ENCODE data around the gene PPFIBP2. TPM values are rescaled to one million over a fixed set of nuclear protein-coding genes. Genes with fewer than 3 reads are reported as not detected.

PPFIBP2 gene
- total RNA-seq, 2 donors from 2014 or later: 16.3 to 25.5 TPM

- intact Hi-C loops (cut with DNase I): loop anchor here (5.0 kb wide), 2 partner anchors 86 to 96 kb away; no protein-coding TSS in a partner anchor
- ATAC-seq: no peak
Observed at GRCh38 chr11:7570938-7571521, 57.2 kb downstream of the PPFIBP2 start.

GRCh38 chr11:7571640-7572000 is 57.8 kb downstream of the PPFIBP2 start:
- ATAC-seq (peak; percentile 61 to 67), DNase-seq (peak; percentile 62)
- intact Hi-C loops (cut with DNase I): loop anchor here (5.0 kb wide), 2 partner anchors 86 to 96 kb away; no protein-coding TSS in a partner anchor

More at GRCh38 chr11:7570938-7571521, 57.2 kb downstream of the PPFIBP2 start:
- no peak for DNase-seq

- no peak for DNase-seq
- ATAC-seq: peak in 1 of 2 donors; percentile 3
- intact Hi-C loops (cut with DNase I): loop anchor here (5.0 kb wide), 2 partner anchors 85 to 95 kb away; no protein-coding TSS in a partner anchor
Observed at GRCh38 chr11:7572001-7572712, 58.4 kb downstream of the PPFIBP2 start.

GRCh38 chr11:7573193-7573557 is 59.4 kb downstream of the PPFIBP2 start:
- intact Hi-C loops (cut with DNase I): loop anchor here (5.0 kb wide), 2 partner anchors 84 to 94 kb away; no protein-coding TSS in a partner anchor
- ATAC-seq (no peak), DNase-seq (no peak)

- intact Hi-C loops (cut with DNase I): loop anchor here (5.0 kb wide), 2 partner anchors 84 to 94 kb away; no protein-coding TSS in a partner anchor
- ATAC-seq (no peak), DNase-seq (no peak)
Observed at GRCh38 chr11:7573558-7574296, 59.9 kb downstream of the PPFIBP2 start.

- no peak for ATAC-seq
Observed at GRCh38 chr11:7574491-7575130, 60.8 kb downstream of the PPFIBP2 start.

GRCh38 chr11:7575841-7576725 is 62.3 kb downstream of the PPFIBP2 start:
- ATAC-seq (peak; percentile 48 to 61), DNase-seq (no peak)
- intact Hi-C loops (cut with DNase I): loop anchor here (5.0 kb wide), 2 partner anchors 64 to 76 kb away; partner anchors contain the start of gene PPFIBP2 (in 1 of the 2)

More at GRCh38 chr11:7574491-7575130, 60.8 kb downstream of the PPFIBP2 start:
- no peak for DNase-seq
- intact Hi-C loops (cut with DNase I): loop anchor here (5.0 kb wide), 4 partner anchors 62 to 93 kb away; partner anchors contain the start of gene PPFIBP2 (in 1 of the 2)

GRCh38 chr11:7576726-7577290 is 63.0 kb downstream of the PPFIBP2 start:
- no peak for DNase-seq
- peak; percentile 49 to 57 for ATAC-seq
- intact Hi-C loops (cut with DNase I): loop anchor here (5.0 kb wide), 2 partner anchors 65 to 75 kb away; partner anchors contain the start of gene PPFIBP2 (in 1 of the 2)

GRCh38 chr11:7577291-7578190 is 63.7 kb downstream of the PPFIBP2 start:
- peak; percentile 37 for DNase-seq
- ATAC-seq: peak; percentile 56 to 62
- intact Hi-C loops (cut with DNase I): loop anchor here (5.0 kb wide), 2 partner anchors 65 to 75 kb away; partner anchors contain the start of gene PPFIBP2 (in 1 of the 2)

GRCh38 chr11:7578276-7578955 is 64.6 kb downstream of the PPFIBP2 start:
- intact Hi-C loops (cut with DNase I): loop anchor here (5.0 kb wide), 2 partner anchors 66 to 74 kb away; partner anchors contain the start of gene PPFIBP2 (in 1 of the 2)
- DNase-seq: no peak

GRCh38 chr11:7579361-7579791 is 65.6 kb downstream of the PPFIBP2 start:
- ATAC-seq (peak; percentile 13 to 31), DNase-seq (no peak)
- intact Hi-C loops (cut with DNase I): loop anchor here (5.0 kb wide), 2 partner anchors 67 to 73 kb away; partner anchors contain the start of gene PPFIBP2 (in 1 of the 2)

More at GRCh38 chr11:7578276-7578955, 64.6 kb downstream of the PPFIBP2 start:
- no peak for ATAC-seq

GRCh38 chr11:7581021-7581590 is 67.3 kb downstream of the PPFIBP2 start:
- no peak for ATAC-seq
- no peak for DNase-seq
- intact Hi-C loops (cut with DNase I): no loop called here

GRCh38 chr11:7582338-7582985 is 68.7 kb downstream of the PPFIBP2 start:
- intact Hi-C loops (cut with DNase I): no loop called here
- no peak for DNase-seq
- peak; percentile 20 to 21 for ATAC-seq

GRCh38 chr11:7583248-7583647 is 69.4 kb downstream of the PPFIBP2 start:
- DNase-seq (no peak), ATAC-seq (no peak)
- intact Hi-C loops (cut with DNase I): no loop called here

- no peak for ATAC-seq
- intact Hi-C loops (cut with DNase I): no loop called here
- no peak for DNase-seq
Observed at GRCh38 chr11:7584910-7585309, 71.1 kb downstream of the PPFIBP2 start.
